ENCODE data around the gene GOLGA8B. TPM values are rescaled to one million over a fixed set of nuclear protein-coding genes. Genes with fewer than 3 reads are reported as not detected.

The GOLGA8B gene
- total RNA-seq, 2 experiments from 2014 or later, result 71.7 to 125 TPM

- Histone ChIP-seq H3K79me2 (ENCODE audit: insufficient read depth, low read depth, low read length) (no peaks in the 10 kb centered on the region), H4K20me1 (ENCODE audit: insufficient read depth, low read length) (no peaks in the 10 kb centered on the region), H3K9me2 (ENCODE audit: insufficient read depth, low read length) (no peaks in the 10 kb centered on the region), H3K27ac (ENCODE audit: low read depth, low read length, poor library complexity, severe bottlenecking) (no peak overlapping the region), H3K36me3 (ENCODE audit: insufficient read depth, low read length) (no peaks in the 10 kb centered on the region), H3K4me2 (ENCODE audit: low read length) (no peak overlapping the region), H3K9me3 (ENCODE audit: low read length) (no peaks in the 10 kb centered on the region), H3K4me1 (ENCODE audit: insufficient read depth, low read length, poor library complexity, severe bottlenecking) (no peaks in the 10 kb centered on the region), H3K4me3 (ENCODE audit: low read depth, low read length, poor library complexity, severe bottlenecking) (no peak overlapping the region), H2AFZ (ENCODE audit: low read length) (no peak overlapping the region)
- ChIA-PET POLR2A (no interaction called here), CTCF (ENCODE audit: unreplicated experiment) (no interaction called here)
- no TSS peak for BruUV-seq (replicated peaks)
- DNase-seq (ENCODE audit: low spot score), result no peak
- TF ChIP-seq EZH2phosphoT487 (IDR thresholded peaks at IDR 0.05; ENCODE audit: borderline replicate concordance, low read depth, low read length) (no peak), CTCF (conservative IDR thresholded peaks at IDR 0.05; ENCODE audit: low read length) (no peak)
- intact Hi-C loops (cut with micrococcal nuclease; ENCODE audit: unreplicated experiment), result loop anchor here (10.0 kb wide), 1 partner anchor 296 kb away; no protein-coding TSS in a partner anchor
These were observed 45.2 kb upstream of the GOLGA8B start for GRCh38 chr15:34628577-34629152.

GRCh38 chr15:34625007-34625406 lies 41.6 kb upstream of the GOLGA8B start:
- H3K27ac ChIP-seq (ENCODE audit: low read depth, low read length, poor library complexity, severe bottlenecking), result no peak overlapping the region
- H4K20me1 ChIP-seq (ENCODE audit: insufficient read depth, low read length), result no peaks in the 10 kb centered on the region
- CTCF ChIA-PET (ENCODE audit: unreplicated experiment), result no interaction called here
- H3K79me2 ChIP-seq (ENCODE audit: insufficient read depth, low read depth, low read length), result no peaks in the 10 kb centered on the region
- no peaks in the 10 kb centered on the region for H3K9me3 ChIP-seq (ENCODE audit: low read length)
- POLR2A ChIA-PET, result no interaction called here
- H3K4me2 ChIP-seq (ENCODE audit: low read length), result no peak overlapping the region
- H3K9me2 ChIP-seq (ENCODE audit: insufficient read depth, low read length), result no peaks in the 10 kb centered on the region
- no peak overlapping the region for H2AFZ ChIP-seq (ENCODE audit: low read length)
- H3K4me1 ChIP-seq (ENCODE audit: insufficient read depth, low read length, poor library complexity, severe bottlenecking), result peaks cover 6% of the 10 kb centered on the region
- H3K36me3 ChIP-seq (ENCODE audit: insufficient read depth, low read length), result no peaks in the 10 kb centered on the region
- intact Hi-C loops (cut with micrococcal nuclease; ENCODE audit: unreplicated experiment), result loop anchor here (10.0 kb wide), 1 partner anchor 300 kb away; no protein-coding TSS in a partner anchor
- no peak for DNase-seq (ENCODE audit: low spot score)
- BruUV-seq (replicated peaks), result no TSS peak
- no peak overlapping the region for H3K4me3 ChIP-seq (ENCODE audit: low read depth, low read length, poor library complexity, severe bottlenecking)
- TF ChIP-seq CTCF (conservative IDR thresholded peaks at IDR 0.05; ENCODE audit: low read length) (no peak), EZH2phosphoT487 (IDR thresholded peaks at IDR 0.05; ENCODE audit: borderline replicate concordance, low read depth, low read length) (no peak)

- no peak overlapping the region for H3K27ac ChIP-seq (ENCODE audit: low read depth, low read length, poor library complexity, severe bottlenecking)
- H2AFZ ChIP-seq (ENCODE audit: low read length), result no peak overlapping the region
- peaks cover 6% of the 10 kb centered on the region for H3K4me1 ChIP-seq (ENCODE audit: insufficient read depth, low read length, poor library complexity, severe bottlenecking)
- no peak for DNase-seq (ENCODE audit: low spot score)
- no peaks in the 10 kb centered on the region for H3K36me3 ChIP-seq (ENCODE audit: insufficient read depth, low read length)
- no peaks in the 10 kb centered on the region for H3K79me2 ChIP-seq (ENCODE audit: insufficient read depth, low read depth, low read length)
- H3K9me3 ChIP-seq (ENCODE audit: low read length), result no peaks in the 10 kb centered on the region
- H3K9me2 ChIP-seq (ENCODE audit: insufficient read depth, low read length), result no peaks in the 10 kb centered on the region
- H4K20me1 ChIP-seq (ENCODE audit: insufficient read depth, low read length), result no peaks in the 10 kb centered on the region
- H3K4me2 ChIP-seq (ENCODE audit: low read length), result no peak overlapping the region
- POLR2A ChIA-PET, result interaction anchor here (0.7 to 1.3 kb wide), 2 partner anchors 11 to 26 kb away, joined by 4 to 6 read pairs; no protein-coding TSS in a partner anchor
- no peak overlapping the region for H3K4me3 ChIP-seq (ENCODE audit: low read depth, low read length, poor library complexity, severe bottlenecking)
- CTCF ChIA-PET (ENCODE audit: unreplicated experiment), result no interaction called here
- TF ChIP-seq EZH2phosphoT487 (IDR thresholded peaks at IDR 0.05; ENCODE audit: borderline replicate concordance, low read depth, low read length) (no peak), CTCF (conservative IDR thresholded peaks at IDR 0.05; ENCODE audit: low read length) (peak; percentile 52)
- intact Hi-C loops (cut with micrococcal nuclease; ENCODE audit: unreplicated experiment), result loop anchor here (10.0 kb wide), 1 partner anchor 303 kb away; no protein-coding TSS in a partner anchor
- BruUV-seq (replicated peaks), result no TSS peak
These were observed 38.2 kb upstream of the GOLGA8B start for GRCh38 chr15:34621675-34622074.

Data from OCI-LY7 (cell line).